Measurements from ENCODE around the gene COL11A2. TPM values are rescaled to one million over a fixed set of nuclear protein-coding genes. Genes with fewer than 3 reads are reported as not detected.

COL11A2 gene
- total and polyA plus RNA-seq, 12 donors: 0.52 to 8.7 (median 0.94) TPM

- no peak for TF ChIP-seq CTCF (IDR thresholded peaks at IDR 0.05)
- ATAC-seq: no peak
- Histone ChIP-seq H3K36me3 (no peaks in the 10 kb centered on the region), H3K9me3 (no peaks in the 10 kb centered on the region), H3K27ac (no peak overlapping the region), H3K4me3 (no peak overlapping the region), H3K4me1 (peaks cover 0 to 18% (median 0%) of the 10 kb centered on the region in 9 donors), H3K27me3 (peaks cover 0 to 24% (median 13%) of the 10 kb centered on the region in 7 donors)
- WGBS, 2 donors: 72 to 80% methylated on average over 7 of the region's 7 CpGs
- intact Hi-C loops (cut with DNase I): loop anchor here in 1 of 10 donors (10.0 kb wide), 1 partner anchor 126 kb away; no protein-coding TSS in a partner anchor
- DNase-seq: no peak
These were observed 51.7 kb downstream of the COL11A2 start for GRCh38 chr6:33140556-33140955.

- H3K27me3 ChIP-seq: peaks cover 0 to 23% (median 15%) of the 10 kb centered on the region in 7 donors
- DNase-seq (no peak), ATAC-seq (no peak)
- intact Hi-C loops (cut with DNase I): loop anchor here in 1 of 10 donors (10.0 kb wide), 1 partner anchor 125 kb away; no protein-coding TSS in a partner anchor
- H3K27ac ChIP-seq: no peak overlapping the region
- no peak overlapping the region for H3K4me3 ChIP-seq
- no peaks in the 10 kb centered on the region for H3K36me3 ChIP-seq
- H3K9me3 ChIP-seq: no peaks in the 10 kb centered on the region
- H3K4me1 ChIP-seq: peaks cover 0 to 15% (median 0%) of the 10 kb centered on the region in 9 donors
- WGBS, 2 donors: 86 to 88% methylated on average over 8 of the region's 8 CpGs
- no peak for TF ChIP-seq CTCF (IDR thresholded peaks at IDR 0.05)
These were observed 52.6 kb downstream of the COL11A2 start for GRCh38 chr6:33139596-33140206.

DNA sequence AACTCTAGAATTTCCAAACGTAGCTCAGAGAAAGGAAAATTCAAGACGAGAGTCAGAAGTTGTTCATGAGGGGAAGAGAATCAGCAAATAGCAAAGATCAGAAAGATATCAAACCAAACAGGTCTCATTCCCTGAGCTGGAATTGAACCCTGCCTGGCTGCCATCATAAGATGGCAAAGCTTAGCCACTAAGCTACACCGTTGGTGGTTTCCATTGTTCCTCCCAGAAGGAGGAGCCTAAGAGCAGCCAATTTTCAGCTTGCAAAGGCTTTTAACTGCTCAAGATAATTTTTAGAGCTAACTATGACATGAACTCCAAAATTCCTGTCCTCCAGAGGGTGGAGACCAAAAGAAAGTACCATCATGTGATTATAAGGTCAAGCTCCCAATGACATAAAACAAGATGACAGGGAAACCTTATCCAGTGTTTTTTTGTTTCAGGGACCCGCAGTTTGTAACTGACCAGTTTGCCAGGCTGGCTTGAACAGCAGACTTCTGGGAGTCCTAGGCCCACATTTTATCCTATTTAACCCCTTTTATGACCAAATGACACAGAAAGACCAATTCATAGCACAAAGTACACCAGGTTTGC is 55.9 kb downstream of the COL11A2 start:
- intact Hi-C loops (cut with DNase I): no loop called here
- TF ChIP-seq CTCF (IDR thresholded peaks at IDR 0.05): no peak
- Histone ChIP-seq H3K9me3 (no peaks in the 10 kb centered on the region), H3K27ac (no peak overlapping the region), H3K27me3 (peaks cover 0 to 12% (median 7%) of the 10 kb centered on the region in 7 donors), H3K4me1 (no peaks in the 10 kb centered on the region), H3K36me3 (no peaks in the 10 kb centered on the region), H3K4me3 (no peak overlapping the region)
- WGBS, 2 donors: 54 to 57% methylated on average over 4 of the region's 4 CpGs
- no peak for DNase-seq
- no peak for ATAC-seq

- no peaks in the 10 kb centered on the region for H3K36me3 ChIP-seq
- H3K27me3 ChIP-seq: peaks cover 0 to 14% (median 3%) of the 10 kb centered on the region in 7 donors
- intact Hi-C loops (cut with DNase I): no loop called here
- H3K4me1 ChIP-seq: no peaks in the 10 kb centered on the region
- H3K9me3 ChIP-seq: no peaks in the 10 kb centered on the region
- H3K4me3 ChIP-seq: no peak overlapping the region
- TF ChIP-seq CTCF (IDR thresholded peaks at IDR 0.05): no peak
- WGBS, 2 donors: 67 to 78% methylated on average over 8 of the region's 8 CpGs
- DNase-seq: no peak
- no peak overlapping the region for H3K27ac ChIP-seq
- no peak for ATAC-seq
These were observed 60.2 kb downstream of the COL11A2 start for GRCh38 chr6:33132081-33132524.
